Sigmoid colon (tissue), 7 donors: ENCODE data around the gene TTC33. TPM values are rescaled to one million over a fixed set of nuclear protein-coding genes. Genes with fewer than 3 reads are reported as not detected.

ENCODE experiments used
- DNase-seq: peaks from one replicate; pipeline ENCODE4 v3.0.0-alpha.2; 2019
- H3K27ac ChIP-seq, 4 donors: fragments of 200-600 bp; sonication (generic); one replicate each; pipeline ENCODE4 v1.5.1; 2016 to 2019; ENCODE audit warnings: mild to moderate bottlenecking in 1 of 4
- H3K27me3 ChIP-seq, 3 donors: fragments of 200-600 bp; sonication (generic); one replicate each; pipeline ENCODE4 v1.5.1; 2019; ENCODE audit warnings: mild to moderate bottlenecking in 1 of 3
- H3K36me3 ChIP-seq, 4 donors: fragments of 200-600 bp; sonication (generic); one replicate each; pipeline ENCODE4 v1.5.1; 2016 to 2019
- H3K4me1 ChIP-seq, 4 donors: fragments of 200-600 bp; sonication (generic); one replicate each; pipeline ENCODE4 v1.5.1; 2017 to 2019
- H3K4me3 ChIP-seq, 4 donors: fragments of 200-600 bp; sonication (generic); one replicate each; pipeline ENCODE4 v1.5.1; 2017 to 2019; ENCODE audit warnings: mild to moderate bottlenecking in 2 of 4, moderate library complexity in 1 of 4
- H3K9me3 ChIP-seq, 4 donors: fragments of 200-600 bp in 3 of 4; sonication (generic) in 3 of 4; one replicate each; pipeline versions ENCODE4 v1.5.1 to v1.6.1; 2013 to 2019
- EP300 ChIP-seq, 4 donors: sonication (generic); formaldehyde crosslinking; IDR thresholded peaks; one replicate each; pipeline ENCODE4 v1.6.1; 2017; ENCODE audit warnings: antibody characterized with exemption in 4 of 4
- POLR2A ChIP-seq, 2 donors: fragments of 450-650 bp; IDR thresholded peaks; one replicate each; pipeline ENCODE4 v1.6.1; 2016; ENCODE audit warnings: antibody characterized with exemption in 2 of 2, mild to moderate bottlenecking in 2 of 2, moderate library complexity in 2 of 2
- POLR2AphosphoS5 ChIP-seq, 4 donors: sonication (generic); formaldehyde crosslinking; IDR thresholded peaks; one replicate each; pipeline ENCODE4 v1.6.1; 2017; ENCODE audit warnings: antibody characterized with exemption in 4 of 4
- WGBS, 2 donors: extraction: QIAGEN DNeasy Blood & Tissue Kit; methylation state at CpG; one replicate each; pipeline ENCODE4 v1.1.7; 2013; 5-methylcytosine and 5-hydroxymethylcytosine counted together
- intact Hi-C: fragments of 100-400 bp; cut with DNase I; formaldehyde crosslinking; loops from one replicate; pipeline ENCODE4 v1.15.1; 2023
- polyA plus RNA-seq, 3 donors: library from polyadenylated mRNA; stranded (reverse); fragments of 200-250 nt; gene quantifications; one replicate each; pipeline ENCODE4 v1.2.3, GENCODE V29; 2013
- total RNA-seq, 4 donors: library from RNA; depleted of rRNA; stranded (reverse); fragments of >200 nt; gene quantifications; one replicate each; pipeline ENCODE4 v1.1.0, GENCODE V29; 2016
- TF ChIP-seq, protein P1 (sequence below), 4 experiments: fragments of 450-650 bp in 3 of 4; fragments of 200-600 bp in 1 of 4; IDR thresholded peaks; one replicate each; pipeline ENCODE4 v1.5.1; 2016 to 2019; ENCODE audit warnings: antibody characterized with exemption in 4 of 4, mild to moderate bottlenecking in 3 of 4, moderate library complexity in 2 of 4
- donor health status: healthy with polysubstance abuse.
- donor health status: Bipolar disorder and iron deficiency.
- donor health status: healthy.

Gene TTC33
- total and polyA plus RNA-seq, 7 donors: 6.6 to 33.2 (median 18.0) TPM

DNA sequence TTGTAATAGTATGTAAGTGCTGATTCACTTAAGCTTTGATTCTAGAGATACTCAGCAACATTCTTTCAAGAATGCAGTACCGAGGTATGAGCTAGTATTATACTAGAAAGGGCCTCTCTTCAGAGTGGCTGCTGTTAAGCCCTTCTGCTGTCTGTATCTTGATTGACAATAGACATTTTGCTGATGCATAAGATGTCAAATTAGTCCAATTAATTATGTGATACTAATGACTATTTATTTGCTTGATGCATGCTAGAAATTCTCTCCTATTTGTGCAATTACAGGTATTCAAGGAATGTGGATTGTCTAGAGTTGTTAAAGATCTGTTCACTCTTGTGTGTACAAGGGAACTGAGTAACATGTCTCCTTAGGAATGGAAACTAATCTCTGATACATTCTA, 168.4 kb downstream of the TTC33 start:
- H3K27ac ChIP-seq: no peak overlapping the region
- H3K27me3 ChIP-seq: no peaks in the 10 kb centered on the region
- no peak for DNase-seq
- intact Hi-C loops: no loop called here
- H3K36me3 ChIP-seq: no peaks in the 10 kb centered on the region
- TF ChIP-seq POLR2AphosphoS5 (IDR thresholded peaks at IDR 0.05) (no peak), POLR2A (IDR thresholded peaks at IDR 0.05) (no peak), EP300 (IDR thresholded peaks at IDR 0.05) (no peak)
- TF ChIP-seq, protein P1, sequence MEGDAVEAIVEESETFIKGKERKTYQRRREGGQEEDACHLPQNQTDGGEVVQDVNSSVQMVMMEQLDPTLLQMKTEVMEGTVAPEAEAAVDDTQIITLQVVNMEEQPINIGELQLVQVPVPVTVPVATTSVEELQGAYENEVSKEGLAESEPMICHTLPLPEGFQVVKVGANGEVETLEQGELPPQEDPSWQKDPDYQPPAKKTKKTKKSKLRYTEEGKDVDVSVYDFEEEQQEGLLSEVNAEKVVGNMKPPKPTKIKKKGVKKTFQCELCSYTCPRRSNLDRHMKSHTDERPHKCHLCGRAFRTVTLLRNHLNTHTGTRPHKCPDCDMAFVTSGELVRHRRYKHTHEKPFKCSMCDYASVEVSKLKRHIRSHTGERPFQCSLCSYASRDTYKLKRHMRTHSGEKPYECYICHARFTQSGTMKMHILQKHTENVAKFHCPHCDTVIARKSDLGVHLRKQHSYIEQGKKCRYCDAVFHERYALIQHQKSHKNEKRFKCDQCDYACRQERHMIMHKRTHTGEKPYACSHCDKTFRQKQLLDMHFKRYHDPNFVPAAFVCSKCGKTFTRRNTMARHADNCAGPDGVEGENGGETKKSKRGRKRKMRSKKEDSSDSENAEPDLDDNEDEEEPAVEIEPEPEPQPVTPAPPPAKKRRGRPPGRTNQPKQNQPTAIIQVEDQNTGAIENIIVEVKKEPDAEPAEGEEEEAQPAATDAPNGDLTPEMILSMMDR (IDR thresholded peaks at IDR 0.05): no peak
- no peak overlapping the region for H3K4me3 ChIP-seq
- no peaks in the 10 kb centered on the region for H3K4me1 ChIP-seq
- H3K9me3 ChIP-seq: no peaks in the 10 kb centered on the region
- 84 to 92% methylated on average over 1 of the region's 1 CpG for WGBS, 2 donors

DNA sequence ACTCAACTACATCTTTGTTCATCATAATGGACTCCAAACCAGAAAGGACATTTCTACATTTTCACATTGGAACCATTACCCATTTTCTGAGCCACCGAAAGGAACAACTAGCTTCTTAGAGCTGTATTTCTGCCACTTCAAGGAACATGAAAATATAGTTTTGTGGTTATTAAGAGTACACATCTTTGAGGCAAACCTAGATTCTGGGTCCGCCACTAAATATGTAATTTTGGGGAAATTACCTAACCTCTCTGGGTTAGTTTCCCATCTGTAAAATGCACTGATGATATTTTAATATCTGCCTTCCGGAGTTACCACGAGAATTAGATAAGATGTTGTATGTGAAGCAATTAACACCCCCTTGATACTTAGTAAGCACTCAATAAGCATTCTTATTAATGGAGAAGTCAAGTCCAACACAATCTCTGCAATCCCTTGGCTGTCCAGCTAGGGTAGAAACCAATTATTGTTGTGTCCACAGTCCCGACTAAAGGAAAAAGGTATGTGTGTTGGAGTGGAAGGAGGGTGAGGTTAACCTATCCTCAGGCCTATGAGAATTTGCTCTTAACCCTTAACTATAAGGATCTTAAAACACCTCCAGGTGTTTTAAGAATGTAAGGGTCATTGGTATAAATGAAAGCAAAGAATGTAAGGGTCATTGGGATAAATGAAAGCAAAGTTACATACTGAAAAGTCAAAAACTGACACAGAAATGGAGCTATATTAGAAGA, 170.1 kb downstream of the TTC33 start:
- Histone ChIP-seq H3K27me3 (no peaks in the 10 kb centered on the region), H3K4me1 (no peaks in the 10 kb centered on the region), H3K9me3 (no peaks in the 10 kb centered on the region), H3K36me3 (no peaks in the 10 kb centered on the region), H3K27ac (no peak overlapping the region), H3K4me3 (no peak overlapping the region)
- DNase-seq: no peak
- intact Hi-C loops: no loop called here
- TF ChIP-seq, protein P1 (IDR thresholded peaks at IDR 0.05): no peak
- no peak for TF ChIP-seq POLR2AphosphoS5 (IDR thresholded peaks at IDR 0.05)
- whole genome bisulfite sequencing, 2 donors: 79 to 92% methylated on average over 5 of the region's 5 CpGs

DNA sequence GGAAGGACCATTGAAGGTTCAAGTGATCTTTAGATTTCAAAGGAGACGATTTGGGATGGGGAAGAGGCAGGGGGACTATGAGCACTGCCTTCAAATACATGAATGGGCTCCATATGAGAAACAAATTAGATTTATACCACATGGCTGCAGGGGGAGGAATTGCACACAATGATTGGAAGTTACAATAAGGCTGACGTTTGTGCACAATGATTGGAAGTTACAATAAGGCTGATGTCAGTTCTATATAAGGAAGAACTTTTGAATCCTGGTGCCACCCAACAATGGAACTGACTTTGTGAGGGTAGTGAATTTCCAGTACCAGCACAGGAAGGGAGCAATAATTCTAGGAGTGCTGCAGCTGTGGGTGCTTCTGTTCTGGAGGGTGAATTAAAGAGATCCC, 171.7 kb downstream of the TTC33 start:
- TF ChIP-seq, protein P1 (IDR thresholded peaks at IDR 0.05): no peak
- TF ChIP-seq POLR2AphosphoS5 (IDR thresholded peaks at IDR 0.05) (no peak), POLR2A (IDR thresholded peaks at IDR 0.05) (no peak), EP300 (IDR thresholded peaks at IDR 0.05) (no peak)
- Histone ChIP-seq H3K4me3 (no peak overlapping the region), H3K4me1 (no peaks in the 10 kb centered on the region), H3K36me3 (no peaks in the 10 kb centered on the region), H3K27me3 (no peaks in the 10 kb centered on the region), H3K27ac (no peak overlapping the region), H3K9me3 (no peaks in the 10 kb centered on the region)
- no peak for DNase-seq
- intact Hi-C loops: no loop called here
- WGBS, 2 donors: 79 to 82% methylated on average over 2 of the region's 2 CpGs

DNA sequence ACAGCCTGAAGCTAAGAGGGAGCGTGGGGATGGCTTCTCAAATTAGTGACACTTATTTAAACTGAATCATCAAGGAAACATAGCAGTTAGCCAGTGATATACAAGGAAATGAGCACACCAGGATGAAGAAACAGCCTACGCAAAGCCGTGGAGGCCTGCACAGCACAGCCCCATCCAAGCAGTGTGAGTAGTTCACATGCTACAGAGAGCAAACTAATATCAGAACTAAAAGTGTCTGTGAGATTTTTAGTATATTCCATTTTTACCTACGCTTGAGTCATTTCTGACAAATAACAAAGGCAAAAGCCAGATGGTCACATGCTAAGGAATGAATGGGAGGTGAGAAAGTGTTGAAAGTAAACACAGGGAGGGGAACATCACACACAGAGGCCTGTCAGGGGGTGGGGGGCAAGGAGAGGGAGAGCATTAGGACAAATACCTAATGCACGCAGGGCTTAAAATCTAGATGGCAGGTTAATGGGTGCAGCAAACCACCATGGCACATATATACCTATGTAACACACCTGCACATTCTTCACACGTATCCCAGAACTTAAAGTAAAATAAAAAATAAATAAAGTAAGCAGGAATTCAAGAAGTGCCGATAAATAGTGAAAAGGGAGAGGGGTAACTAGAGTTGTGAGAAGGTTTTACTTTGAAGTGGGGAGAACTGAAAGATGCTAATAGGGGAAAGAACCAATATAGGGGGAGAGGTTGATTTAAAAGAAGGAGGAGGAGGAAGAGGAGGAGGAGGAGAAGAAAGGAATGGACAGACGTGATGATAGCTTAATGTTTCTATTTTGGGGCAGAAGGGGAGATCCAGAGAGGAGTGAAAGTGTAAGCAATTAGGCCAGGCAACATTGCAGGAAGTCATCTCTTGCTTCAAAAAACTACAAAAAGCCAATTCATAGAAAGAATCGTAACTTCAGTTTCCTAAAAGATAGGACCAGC, 177.0 kb downstream of the TTC33 start:
- DNase-seq: no peak
- TF ChIP-seq, protein P1 (IDR thresholded peaks at IDR 0.05): no peak
- no peak for TF ChIP-seq EP300 (IDR thresholded peaks at IDR 0.05)
- TF ChIP-seq POLR2A (IDR thresholded peaks at IDR 0.05): no peak
- TF ChIP-seq POLR2AphosphoS5 (IDR thresholded peaks at IDR 0.05): no peak
- Histone ChIP-seq H3K36me3 (no peaks in the 10 kb centered on the region), H3K4me1 (no peaks in the 10 kb centered on the region), H3K9me3 (no peaks in the 10 kb centered on the region), H3K27ac (no peak overlapping the region), H3K4me3 (no peak overlapping the region), H3K27me3 (no peaks in the 10 kb centered on the region)
- WGBS, 2 donors: 68 to 80% methylated on average over 9 of the region's 9 CpGs
- intact Hi-C loops: no loop called here
